Dedifferentiated amniotic fluid mesenchymal stem cell (primary cell): ENCODE measurements around the gene MRPS22.

ENCODE experiments used
- DNase-seq: peaks from one replicate; pipeline ENCODE4 v3.0.0-alpha.2; 2016; ENCODE audit errors: extremely low spot score

MRPS22 gene

DNA sequence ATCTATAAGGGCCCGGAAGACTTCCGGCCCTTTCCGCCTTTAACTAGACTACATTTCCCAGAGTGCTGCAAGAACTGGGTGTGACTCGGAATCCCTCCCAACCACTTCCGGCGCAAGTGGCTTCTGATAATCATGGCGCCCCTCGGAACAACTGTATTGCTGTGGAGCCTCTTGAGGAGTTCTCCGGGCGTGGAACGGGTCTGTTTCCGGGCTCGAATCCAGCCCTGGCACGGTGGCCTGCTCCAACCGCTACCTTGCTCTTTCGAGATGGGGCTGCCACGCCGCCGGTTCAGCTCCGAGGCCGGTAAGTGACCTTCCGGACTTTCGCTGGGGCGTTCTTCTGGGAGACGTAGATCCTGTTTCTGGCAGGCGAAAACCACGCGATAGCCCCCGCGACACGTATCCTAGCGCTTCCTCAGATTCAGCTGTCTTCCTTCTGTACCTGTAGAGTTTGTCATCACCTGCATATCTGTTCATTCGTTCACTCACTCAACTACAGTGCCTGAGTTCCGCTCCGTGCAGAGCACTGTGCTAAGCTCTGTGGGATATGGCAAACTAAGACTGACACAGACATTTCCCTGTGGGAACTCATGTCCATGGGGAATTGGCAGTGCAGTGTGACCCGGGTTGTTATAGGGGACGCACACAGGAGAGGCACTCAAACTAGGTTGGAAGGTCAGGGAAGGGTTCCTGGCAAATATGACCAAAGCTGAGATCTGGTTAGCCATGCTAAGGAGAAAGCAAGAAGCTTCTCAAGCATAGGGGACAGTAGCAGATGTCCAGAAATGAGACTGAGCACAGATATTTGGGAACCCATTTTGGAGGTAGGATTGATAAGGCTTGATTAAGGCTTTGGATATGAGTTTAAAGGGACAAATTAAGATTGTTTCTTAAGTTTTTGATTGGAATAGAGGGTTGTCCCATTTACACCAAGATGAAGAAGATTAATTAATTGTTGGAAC lies at the start of gene MRPS22:
Gene MRPS22, plus strand, starts transcription at position 126 of the 962 bp plus-strand sequence. Its CDS starts 7 bp downstream, at position 133.
- DNase-seq: peak; percentile 92

DNA sequence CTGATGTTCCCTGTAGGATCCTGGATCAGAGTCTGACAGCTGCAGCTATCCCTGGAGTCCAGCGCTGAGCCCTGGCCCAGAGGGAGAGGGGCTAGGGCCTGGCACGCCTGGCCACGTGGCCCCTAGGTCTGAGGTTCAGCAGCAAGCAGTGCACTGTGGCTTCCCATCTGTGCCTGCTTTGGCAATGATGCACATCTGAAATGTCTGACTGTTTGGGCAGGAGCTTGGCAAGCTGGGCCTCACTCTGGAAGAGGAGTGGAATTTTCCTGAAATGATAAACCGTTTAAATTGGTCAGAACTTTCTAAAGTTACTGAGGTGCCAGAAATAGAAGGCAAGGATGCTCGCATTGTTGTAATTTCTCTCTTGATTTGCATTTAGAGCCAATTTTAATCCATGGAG lies 48.8 kb upstream of the MRPS22 start:
- no peak for DNase-seq

DNA sequence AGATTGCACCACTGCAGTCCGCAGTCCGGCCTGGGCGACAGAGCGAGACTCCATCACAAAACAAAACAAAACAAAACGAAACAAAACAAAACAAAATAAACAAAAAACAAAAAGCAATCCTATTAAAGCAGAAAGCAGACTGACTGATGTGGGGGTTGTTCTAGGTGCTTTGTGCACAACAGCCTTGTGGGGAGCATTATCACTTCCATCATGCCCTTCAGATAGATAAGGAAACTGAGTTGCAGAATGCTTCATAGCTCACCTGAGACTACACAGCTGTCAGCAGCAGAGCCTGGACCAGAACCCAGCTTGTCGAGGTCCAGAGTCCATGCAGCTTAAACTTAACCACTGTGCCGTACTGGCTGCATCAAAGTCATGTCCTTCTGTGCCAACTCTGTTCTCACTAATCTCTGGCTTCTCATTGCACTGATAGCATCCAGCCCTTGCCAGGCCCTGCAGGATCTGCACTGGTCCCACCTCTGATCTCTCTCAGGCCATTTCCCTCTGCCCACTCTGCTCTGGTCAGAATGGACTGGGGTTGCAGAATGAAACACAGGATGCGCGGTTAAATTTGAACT lies 47.6 kb upstream of the MRPS22 start:
- DNase-seq: no peak

DNA sequence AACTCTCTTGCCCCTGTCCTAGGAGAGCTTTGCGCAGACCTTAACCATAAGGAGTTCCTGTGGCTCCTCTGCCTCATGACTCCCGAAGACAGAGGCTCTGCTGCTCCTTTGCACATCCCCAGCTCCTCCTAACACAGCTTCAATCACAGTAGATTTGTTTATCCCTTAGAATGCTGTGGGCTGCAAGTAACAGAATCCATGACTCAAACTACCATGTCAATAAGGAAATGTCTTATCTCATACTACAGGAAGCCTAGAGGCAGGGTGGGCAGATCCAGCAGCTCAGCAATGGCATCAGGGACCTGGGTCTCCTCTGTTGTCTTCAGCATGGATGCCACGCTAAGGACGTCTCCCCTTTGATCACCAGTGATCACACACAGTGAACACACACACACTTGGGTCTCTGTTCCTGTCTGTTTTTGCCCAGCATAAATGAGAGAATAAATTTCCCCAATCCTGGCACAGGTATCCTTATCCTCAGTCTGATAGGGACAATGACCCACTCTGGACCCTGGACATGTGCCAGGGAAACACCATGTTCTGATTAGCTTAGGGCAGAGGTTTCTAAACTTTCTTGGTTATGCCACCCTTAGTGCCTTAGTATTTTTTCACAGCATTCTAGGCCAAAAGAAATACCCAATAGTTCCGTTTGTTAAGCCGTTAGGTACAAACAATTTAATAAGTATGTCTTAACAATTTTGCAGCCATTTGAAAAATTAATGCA lies 46.1 kb upstream of the MRPS22 start:
- no peak for DNase-seq

DNA sequence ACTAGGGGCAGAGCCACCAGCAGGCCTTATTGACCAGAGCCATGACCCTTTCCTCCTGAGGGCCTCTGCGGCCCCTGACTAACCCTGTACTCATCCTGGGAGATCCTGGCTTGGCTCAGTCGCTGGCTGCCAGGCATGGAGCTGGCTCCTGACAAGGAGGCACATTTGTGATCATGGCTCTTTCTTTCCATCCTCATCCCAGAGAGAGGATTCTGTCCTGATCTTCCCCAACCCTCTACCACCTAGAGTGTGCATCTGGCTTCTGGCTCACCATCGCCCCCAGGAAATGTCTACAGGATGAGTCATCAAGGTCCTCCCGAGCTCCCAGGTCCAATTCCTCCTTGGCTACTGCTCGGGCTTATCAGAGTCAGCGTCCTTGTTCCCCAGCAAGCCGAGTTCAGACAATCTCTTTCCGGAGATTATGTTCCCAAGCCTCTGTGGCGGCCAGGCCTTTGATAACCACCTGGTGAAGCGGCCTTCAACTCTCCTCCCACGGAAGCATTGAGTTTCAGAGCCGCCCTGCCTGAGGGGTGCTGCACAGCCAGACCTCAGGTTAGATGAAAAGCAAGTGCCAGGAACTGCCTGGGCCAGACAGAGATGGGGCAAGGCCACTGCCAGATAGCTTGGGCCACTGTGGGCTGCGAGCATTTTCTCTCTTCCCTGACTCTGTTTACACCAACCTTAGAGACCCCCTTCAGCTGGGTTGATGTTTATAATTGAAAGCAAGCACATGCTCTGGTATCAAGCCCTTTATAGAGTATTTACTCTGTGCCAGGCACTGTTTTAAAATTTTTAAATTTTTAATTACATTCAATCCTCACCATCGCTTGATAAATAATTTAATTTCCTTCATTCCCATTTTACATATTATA lies 44.3 kb upstream of the MRPS22 start:
- no peak for DNase-seq

DNA sequence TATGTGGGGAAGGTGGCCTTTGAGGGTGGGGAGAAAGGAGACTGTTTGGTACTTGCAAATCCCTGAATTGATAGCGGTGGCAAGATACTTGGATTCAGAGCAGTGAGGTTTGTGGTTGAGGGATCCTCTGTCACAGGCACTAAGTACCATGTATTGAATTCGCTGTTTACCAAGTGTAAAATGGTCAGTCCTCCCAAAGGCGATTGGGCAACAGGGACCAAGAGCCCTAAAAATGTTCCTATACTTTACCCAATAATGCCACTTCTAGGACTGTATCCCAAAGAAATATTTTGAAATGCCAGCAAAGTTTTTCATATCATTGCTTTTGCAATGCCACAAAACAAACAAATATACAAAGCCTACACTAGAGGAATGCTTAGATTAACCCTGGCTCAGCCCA lies 43.4 kb upstream of the MRPS22 start:
- DNase-seq: no peak

DNA sequence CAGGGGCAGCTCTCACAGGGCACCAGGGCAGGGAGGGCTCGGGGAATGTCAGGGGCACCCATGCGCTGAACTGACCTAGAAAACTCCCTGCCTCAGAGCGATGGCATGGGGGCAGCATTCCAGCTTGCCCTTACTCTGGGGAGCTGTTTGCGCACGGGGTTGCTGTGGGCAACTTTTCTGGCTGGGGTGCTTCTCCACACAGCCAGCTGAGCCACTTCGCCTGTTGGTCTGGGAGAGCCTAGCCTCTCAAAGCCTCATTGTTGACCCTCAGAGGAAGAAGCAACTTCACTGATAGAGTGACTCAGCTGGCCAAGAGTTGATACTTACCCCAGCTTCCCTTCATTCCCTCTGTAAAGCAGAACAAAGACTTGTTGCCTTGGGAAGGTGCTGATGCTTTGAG lies 42.6 kb upstream of the MRPS22 start:
- no peak for DNase-seq

DNA sequence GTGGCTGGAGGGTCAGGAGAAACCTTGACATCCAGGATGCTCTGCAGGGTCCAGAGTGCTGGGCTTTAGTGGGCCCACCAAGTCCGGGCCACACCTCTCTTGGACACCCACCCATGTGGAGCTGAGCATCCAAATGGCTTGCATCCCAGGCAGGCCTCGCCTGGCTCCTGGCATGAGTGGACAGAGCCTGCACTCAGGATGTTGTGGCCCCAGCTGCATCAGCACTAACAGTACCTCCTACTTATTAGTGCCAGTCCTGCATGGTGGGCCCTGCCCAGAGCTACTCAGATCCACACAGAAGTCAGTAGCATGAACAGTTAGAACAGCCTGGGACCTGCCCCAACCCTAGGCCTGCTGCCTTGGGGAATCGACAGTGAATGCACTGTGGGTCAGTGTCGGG lies 42.2 kb upstream of the MRPS22 start:
- no peak for DNase-seq

DNA sequence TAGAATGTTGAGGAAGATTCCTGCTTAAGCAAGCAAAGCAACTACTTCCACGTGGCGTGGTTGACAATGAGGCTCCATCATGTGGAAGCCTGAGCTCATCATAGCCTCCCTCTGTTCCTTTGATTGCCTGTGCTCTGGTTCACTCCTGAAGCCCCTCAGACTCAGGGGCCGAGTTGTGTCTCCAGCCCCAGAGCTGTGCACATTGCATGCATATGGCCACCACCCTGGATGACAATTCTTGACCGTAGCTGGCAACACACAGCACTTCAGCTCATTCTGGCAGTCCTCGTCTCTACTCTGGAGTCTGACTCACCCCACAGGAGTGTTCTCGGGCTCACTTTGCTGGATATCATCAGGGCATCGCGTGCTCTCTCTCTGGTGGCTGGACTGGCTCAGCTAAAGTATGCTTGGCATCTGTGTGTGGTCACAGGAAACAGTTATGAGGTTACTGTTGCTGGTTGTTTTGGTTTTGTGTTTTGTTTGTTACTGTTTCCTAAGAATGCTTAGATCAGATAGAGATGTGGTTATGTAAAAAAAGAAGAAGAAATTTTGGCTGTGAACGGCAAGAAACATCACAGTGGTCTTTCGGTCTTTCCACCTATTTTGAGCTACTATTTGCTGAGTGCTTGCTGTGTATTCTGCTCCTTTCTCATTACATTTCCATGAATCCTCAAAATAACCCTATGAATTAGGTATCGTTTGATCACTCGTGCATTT lies 41.6 kb upstream of the MRPS22 start:
- peak; percentile 100 for DNase-seq

DNA sequence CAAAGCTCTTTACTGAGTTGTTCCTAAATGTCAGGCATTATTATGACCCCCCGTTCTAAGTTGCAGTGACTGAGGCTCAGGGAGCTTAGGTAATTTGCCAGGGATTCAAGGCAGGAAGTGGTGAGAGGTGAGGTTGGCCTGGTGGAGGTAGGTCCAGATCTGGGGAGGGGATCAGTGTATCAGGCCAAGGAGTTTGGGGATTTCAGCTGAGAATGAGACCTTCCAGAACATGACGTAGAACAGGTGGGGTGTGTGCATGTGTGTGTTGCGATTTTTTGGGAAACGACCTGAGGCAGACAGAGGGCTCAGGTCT lies 41.1 kb upstream of the MRPS22 start:
- no peak for DNase-seq

DNA sequence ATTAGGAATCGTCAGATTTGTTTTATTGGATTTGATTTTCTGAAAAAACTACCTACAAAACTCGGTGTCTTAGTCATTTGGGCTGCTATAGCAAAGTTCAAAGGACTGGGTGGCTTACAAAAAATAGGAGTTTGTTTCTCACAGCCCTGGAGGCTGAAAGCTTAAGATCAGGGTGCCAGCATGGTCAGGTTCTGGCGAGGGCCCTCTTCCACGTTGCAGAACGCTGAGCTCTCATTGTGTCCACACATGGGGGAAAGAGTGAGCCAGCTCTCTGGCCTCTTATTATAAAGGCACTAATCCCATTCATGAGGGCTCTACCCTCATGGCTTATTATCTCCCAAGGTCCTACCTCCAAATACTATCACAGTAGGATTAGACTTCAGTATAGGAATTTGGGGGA lies 40.6 kb upstream of the MRPS22 start:
- no peak for DNase-seq

DNA sequence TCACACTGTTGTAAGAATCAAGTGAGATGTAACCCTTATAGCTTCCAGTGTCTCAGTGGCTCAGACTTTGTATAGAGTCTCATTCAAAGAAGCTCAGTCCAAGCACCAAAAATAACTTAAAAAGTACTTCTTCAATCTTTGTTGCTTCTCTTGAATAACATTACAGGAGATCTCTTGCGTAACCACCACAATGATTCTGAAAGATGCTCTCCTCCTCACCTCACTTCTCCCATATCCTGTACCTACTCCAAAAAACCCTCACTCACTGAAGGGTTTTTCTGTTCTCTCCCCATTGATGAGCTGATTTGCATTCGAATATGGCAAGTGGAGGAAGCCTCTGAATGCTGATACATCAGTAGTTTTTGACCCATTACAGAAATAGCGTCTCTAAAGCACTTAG lies 39.4 kb upstream of the MRPS22 start:
- no peak for DNase-seq

DNA sequence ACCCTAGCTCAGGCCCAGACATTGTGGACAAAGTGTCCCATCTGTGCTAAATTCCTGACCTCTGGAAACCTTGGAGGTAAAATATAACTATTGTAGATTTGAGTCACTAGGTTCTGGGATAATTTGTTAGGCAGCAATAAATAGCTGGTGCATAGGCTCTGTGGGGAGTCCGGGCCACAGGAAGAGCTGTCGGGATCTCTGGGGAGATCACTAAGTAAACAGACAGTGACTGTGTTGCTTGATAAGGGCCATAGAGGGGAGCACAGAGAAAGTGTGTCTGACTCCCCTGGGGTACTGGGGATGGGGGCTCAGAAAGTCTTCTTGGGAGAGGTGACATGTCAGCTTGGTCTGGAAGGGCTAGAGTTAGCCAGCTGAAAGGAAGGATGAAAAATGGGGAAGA lies 37.7 kb upstream of the MRPS22 start:
- DNase-seq: no peak

DNA sequence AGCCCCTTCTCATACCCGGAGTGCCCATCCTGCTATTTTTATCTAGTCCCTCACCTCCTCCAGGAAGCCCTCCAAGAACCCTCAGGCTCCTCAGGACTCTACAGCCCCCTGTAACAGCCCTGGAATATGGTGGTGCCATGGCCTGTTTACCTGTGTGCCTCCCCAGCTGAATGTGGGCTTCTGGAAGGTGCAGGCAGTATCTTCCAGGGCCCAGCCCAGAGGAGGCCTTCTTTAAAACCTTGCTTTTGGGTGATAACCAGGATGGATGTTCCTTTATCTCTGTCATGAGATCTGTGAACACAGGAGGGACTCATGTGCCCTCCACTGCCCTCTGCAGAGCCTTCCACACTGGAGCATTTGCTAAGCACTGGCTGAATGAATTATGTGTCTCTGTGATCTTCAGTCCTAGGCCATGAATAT lies 36.7 kb upstream of the MRPS22 start:
- DNase-seq: no peak

DNA sequence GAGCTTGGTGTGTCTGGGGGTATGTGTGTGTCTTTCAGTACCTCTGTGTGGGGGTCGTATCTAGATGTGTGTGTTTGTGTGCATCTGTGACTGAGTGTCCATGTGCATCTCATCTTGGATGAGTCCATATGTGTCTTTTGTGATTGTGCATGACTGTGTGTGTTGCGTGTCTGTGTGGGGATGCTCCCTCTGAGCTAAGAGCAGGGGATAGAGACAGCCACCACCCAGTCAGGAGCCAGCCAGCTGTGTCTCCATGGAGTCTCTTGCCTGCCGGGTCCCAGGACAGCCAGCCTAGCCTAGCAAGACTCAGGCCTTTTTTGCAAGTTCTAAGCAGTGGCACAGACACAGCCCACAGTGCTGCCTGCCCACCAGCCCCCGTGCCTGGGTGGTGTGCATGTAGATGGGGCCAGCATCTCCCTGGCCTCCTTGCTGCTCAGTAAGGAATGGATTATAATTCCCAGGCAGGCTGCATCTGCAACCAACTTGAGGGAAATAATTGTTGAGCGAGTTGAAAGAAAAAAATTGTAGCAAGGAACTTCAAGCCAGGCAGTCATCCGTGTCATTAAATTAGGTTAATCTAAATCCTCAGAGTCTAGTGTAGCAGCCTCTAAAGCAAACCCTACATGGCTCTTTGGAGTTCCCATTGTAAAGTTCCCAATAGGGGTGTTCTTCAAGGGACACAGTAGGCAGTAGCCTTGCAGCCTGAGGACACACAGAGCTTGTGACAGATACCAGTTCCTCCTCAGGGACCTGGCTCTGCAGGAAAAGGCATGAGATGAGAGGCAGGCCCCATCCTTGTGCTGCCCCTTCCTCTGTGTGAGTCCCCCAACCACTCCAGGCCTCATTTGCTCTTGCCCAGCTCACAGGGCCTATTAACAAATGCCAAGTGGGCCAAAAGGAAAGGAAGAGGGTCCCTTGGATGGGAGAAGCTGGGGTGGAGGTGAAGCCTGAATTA lies 35.9 kb upstream of the MRPS22 start:
- no peak for DNase-seq

DNA sequence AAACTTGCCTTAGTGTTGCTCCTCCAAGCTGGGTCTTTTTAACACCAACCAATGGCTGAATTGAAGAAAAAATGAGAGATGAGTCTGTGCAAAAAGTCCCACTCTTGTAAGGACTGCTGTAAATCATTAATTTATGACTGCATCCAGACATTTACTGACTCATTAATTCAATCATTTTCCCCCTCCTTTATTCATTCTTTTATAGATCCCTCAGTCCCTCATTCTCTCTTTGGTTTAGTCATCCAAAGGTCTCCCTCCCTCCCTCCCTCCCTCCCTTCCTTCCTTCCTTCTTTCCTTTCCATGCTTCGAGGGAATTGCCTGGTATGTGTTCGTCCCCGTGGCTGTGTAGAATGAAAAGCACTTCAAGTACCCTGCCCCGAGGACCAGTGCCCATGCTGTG lies 35.3 kb upstream of the MRPS22 start:
- DNase-seq: no peak

DNA sequence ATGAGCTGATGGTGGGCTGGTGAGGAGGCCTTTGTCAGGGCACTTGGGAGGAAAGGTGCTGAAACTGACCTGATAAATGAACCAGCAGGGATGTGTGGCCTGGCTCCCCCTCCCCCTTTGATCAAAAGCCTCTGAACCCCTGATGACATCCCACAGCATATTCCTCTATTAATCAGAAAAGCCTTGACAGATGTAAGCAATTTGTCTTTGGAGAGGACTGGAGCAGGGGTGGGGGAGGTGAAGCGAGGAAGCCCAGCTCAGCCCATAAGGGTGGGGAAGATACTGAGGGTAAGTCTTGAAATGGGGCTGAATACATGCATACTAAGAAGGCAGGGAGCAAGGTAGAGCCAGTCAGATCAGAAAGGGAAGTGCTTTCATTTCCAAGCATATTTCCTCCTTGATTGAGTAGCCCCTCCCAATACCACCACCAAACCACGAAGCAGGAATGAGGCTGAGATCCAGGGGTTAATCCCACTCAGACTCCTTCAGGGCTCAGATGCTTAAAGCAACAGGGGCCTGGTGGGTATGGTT lies 34.7 kb upstream of the MRPS22 start:
- no peak for DNase-seq

DNA sequence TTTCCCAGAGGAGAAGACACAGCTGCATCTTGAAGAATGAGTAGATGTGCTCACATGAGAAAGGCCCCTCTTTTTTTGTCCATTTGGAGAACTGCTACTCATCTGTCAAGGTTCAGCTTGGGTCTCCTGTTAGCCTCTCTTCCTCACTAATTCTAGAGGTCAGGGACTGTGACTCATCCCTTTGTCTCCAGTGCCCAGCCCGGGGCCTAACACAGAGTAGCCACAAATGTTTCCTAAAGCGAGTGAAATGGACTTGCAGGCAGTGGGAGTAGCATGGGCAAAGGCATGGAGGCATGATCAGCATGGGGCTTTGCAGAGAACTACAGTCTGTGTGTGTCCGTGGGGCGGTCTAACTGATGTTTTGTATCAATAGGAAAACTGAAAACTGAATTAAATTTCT lies 33.9 kb upstream of the MRPS22 start:
- no peak for DNase-seq

DNA sequence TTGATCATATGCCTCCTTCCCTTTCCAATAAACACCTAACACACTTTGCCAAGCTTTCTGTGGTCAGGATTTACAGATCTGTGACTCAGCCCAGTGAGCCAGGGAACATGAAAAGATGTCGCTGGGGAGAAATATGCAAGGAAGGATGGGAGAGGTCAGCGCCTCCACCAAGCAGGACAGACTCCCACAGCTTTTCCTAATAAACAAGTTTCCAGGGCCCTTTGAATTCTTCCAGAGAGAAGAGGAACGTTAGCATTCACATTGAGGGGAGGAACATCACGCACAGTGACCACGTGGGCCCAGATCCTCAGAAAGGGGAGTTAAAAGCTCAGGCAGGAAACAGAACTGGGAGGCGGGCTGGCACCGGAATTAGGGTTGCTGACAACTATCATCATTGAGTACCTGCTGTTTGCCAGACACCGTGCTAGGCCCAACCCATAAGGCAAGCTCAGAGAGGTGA lies 33.3 kb upstream of the MRPS22 start:
- DNase-seq: peak; percentile 52

DNA sequence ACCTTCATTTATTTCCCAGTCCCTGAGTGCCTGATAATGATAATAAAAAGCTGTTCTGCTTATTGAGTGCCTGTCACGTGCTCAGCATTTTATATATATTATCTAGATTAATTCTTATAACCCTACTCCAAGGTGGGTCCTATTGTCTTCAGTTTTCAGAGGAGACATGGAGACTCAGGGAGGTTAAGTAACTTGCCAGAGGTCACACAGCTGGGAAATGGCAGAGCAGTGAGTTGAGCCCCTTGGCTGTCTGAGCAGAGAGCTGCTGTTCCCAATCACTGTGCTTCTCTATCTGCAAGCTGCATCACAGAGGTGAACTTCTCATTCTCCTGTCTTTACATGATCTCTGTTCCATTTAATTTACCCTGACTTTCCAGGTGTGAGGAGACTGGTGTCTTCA lies 32.3 kb upstream of the MRPS22 start:
- no peak for DNase-seq
